DMS53 treated with DMSO at 0.1 percent for 48 hours (cell line): ENCODE results near the gene IMPG2.

ENCODE experiments used
- DNase-seq: peaks from one replicate; lab custom pipeline; 2025; ENCODE audit not compliant: unreplicated experiment; lab: John Stamatoyannopoulos, UW

IMPG2 gene

GRCh38 chr3:101189176-101189575 is 131.2 kb downstream of the IMPG2 start:
- DNase-seq = no peak

- DNase-seq = no peak
Measured at GRCh38 chr3:101185341-101185740, 135.0 kb downstream of the IMPG2 start.

GRCh38 chr3:101184111-101184510 is 136.3 kb downstream of the IMPG2 start:
- no peak for DNase-seq

- no peak for DNase-seq
Measured at GRCh38 chr3:101183151-101183550, 137.2 kb downstream of the IMPG2 start.

GRCh38 chr3:101182734-101183133 is 137.6 kb downstream of the IMPG2 start:
- DNase-seq = no peak

- DNase-seq = no peak
Measured at GRCh38 chr3:101181801-101182200, 138.6 kb downstream of the IMPG2 start.

- no peak for DNase-seq
Measured at GRCh38 chr3:101179637-101180036, 140.7 kb downstream of the IMPG2 start.

- no peak for DNase-seq
Measured at GRCh38 chr3:101177577-101177976, 142.8 kb downstream of the IMPG2 start.
